ENCODE data around the gene HLA-DRA.
"Not testable (repeated sequence)": the region's sequence is repeated elsewhere in the genome, so short reads cannot be mapped to it uniquely, and the experiment has no call there.

The HLA-DRA gene

DNA sequence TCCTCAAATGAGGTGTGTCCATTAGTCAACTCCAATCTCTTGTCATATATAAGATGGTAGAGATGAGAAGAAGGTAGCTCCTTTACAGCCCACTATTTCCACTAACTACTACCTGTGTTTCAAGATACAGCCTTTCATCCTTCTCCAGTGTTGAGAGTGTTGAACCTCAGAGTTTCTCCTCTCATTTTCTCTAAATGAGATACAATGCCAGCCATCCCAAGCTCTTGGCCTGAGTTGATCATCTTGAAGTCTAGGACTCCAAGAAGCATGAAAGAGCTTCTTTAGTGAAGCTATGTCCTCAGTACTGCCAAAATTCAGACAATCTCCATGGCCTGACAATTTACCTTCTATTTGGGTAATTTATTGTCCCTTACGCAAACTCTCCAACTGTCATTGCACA lies 548 bp upstream of the HLA-DRA start:
- Histone ChIP-seq H3K9me3 (no peaks in the 10 kb centered on the region), H3K4me3 (no peak overlapping the region), H3K27me3 (ENCODE audit: low read depth) (0 out of 2 replicates have a peak, but pooled peaks cover 5% of the 10 kb centered on the region), H3K4me1 (no peaks in the 10 kb centered on the region), H3K36me3 (replicated peaks) (no peaks in the 10 kb centered on the region)
- in situ Hi-C loops (cut with MboI; ENCODE audit: low sequenced_read_pairs) = no loop called here
- DNase-seq (ENCODE audit: low spot score in 2 of 2) = no peak

- H3K27me3 ChIP-seq (ENCODE audit: low read depth) = 0 out of 2 replicates have a peak, but pooled peaks cover 3% of the 10 kb centered on the region
- no peaks in the 10 kb centered on the region for H3K4me1 ChIP-seq
- H3K4me3 ChIP-seq = no peak overlapping the region
- no peaks in the 10 kb centered on the region for H3K36me3 ChIP-seq (replicated peaks)
- in situ Hi-C loops (cut with MboI; ENCODE audit: low sequenced_read_pairs) = no loop called here
- no peaks in the 10 kb centered on the region for H3K9me3 ChIP-seq
- no peak for DNase-seq (ENCODE audit: low spot score in 2 of 2)
Measured at GRCh38 chr6:32442243-32442667, 2.6 kb downstream of the HLA-DRA start.

GRCh38 chr6:32442977-32443552 lies 3.4 kb downstream of the HLA-DRA start:
- DNase-seq (ENCODE audit: low spot score in 2 of 2) = no peak
- Histone ChIP-seq H3K27me3 (ENCODE audit: low read depth) (peaks cover 3% of the 10 kb centered on the region; the same call in 1 of the 2 replicates), H3K4me3 (no peak overlapping the region), H3K4me1 (no peaks in the 10 kb centered on the region), H3K9me3 (no peaks in the 10 kb centered on the region), H3K36me3 (replicated peaks) (no peaks in the 10 kb centered on the region)
- in situ Hi-C loops (cut with MboI; ENCODE audit: low sequenced_read_pairs) = no loop called here

- no peak for DNase-seq (ENCODE audit: low spot score in 2 of 2)
- in situ Hi-C loops (cut with MboI; ENCODE audit: low sequenced_read_pairs) = no loop called here
- H3K4me3 ChIP-seq = no peak overlapping the region
- no peaks in the 10 kb centered on the region for H3K9me3 ChIP-seq
- H3K36me3 ChIP-seq (replicated peaks) = no peaks in the 10 kb centered on the region
- H3K4me1 ChIP-seq = no peaks in the 10 kb centered on the region
- H3K27me3 ChIP-seq (ENCODE audit: low read depth) = no peaks in the 10 kb centered on the region; the same call in 1 of the 2 replicates
Measured at GRCh38 chr6:32444433-32444832, 4.7 kb downstream of the HLA-DRA start.

DNA sequence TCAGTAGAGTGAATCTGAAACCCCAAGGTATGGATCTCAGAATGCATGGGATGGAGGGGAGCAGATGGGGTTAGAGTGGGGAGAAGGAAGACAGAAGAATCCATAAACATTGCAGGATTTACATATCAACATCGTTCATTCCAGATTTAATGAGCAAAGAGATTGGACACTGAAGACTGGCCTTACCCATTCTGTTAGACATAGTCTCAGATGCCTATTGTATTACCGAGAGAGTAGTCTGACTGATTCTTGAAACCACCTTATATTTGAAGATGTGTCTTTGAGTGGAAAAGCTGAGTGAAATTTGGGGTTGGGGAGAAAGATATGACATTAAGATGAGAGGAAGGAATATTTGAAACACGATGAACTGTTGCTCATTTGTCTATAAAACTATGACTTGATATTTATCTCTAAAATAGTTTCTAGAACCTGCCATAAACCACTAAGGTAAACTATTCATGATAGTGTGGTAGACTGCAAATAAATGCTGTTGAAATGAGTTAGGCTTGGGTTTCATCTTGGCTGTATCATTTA lies 5.7 kb downstream of the HLA-DRA start:
- no peak for DNase-seq (ENCODE audit: low spot score in 2 of 2)
- Histone ChIP-seq H3K4me1 (no peaks in the 10 kb centered on the region), H3K9me3 (no peaks in the 10 kb centered on the region), H3K36me3 (replicated peaks) (no peaks in the 10 kb centered on the region), H3K4me3 (no peak overlapping the region), H3K27me3 (ENCODE audit: low read depth) (no peaks in the 10 kb centered on the region; the same call in 1 of the 2 replicates)
- in situ Hi-C loops (cut with MboI; ENCODE audit: low sequenced_read_pairs) = no loop called here

- no peaks in the 10 kb centered on the region for H3K9me3 ChIP-seq
- in situ Hi-C loops (cut with MboI; ENCODE audit: low sequenced_read_pairs) = no loop called here
- no peaks in the 10 kb centered on the region; the same call in 1 of the 2 replicates for H3K27me3 ChIP-seq (ENCODE audit: low read depth)
- DNase-seq (ENCODE audit: low spot score in 2 of 2) = no peak
- H3K36me3 ChIP-seq (replicated peaks) = no peaks in the 10 kb centered on the region
- H3K4me3 ChIP-seq = no peak overlapping the region
- no peaks in the 10 kb centered on the region for H3K4me1 ChIP-seq
Measured at GRCh38 chr6:32447932-32448331, 8.2 kb downstream of the HLA-DRA start.

DNA sequence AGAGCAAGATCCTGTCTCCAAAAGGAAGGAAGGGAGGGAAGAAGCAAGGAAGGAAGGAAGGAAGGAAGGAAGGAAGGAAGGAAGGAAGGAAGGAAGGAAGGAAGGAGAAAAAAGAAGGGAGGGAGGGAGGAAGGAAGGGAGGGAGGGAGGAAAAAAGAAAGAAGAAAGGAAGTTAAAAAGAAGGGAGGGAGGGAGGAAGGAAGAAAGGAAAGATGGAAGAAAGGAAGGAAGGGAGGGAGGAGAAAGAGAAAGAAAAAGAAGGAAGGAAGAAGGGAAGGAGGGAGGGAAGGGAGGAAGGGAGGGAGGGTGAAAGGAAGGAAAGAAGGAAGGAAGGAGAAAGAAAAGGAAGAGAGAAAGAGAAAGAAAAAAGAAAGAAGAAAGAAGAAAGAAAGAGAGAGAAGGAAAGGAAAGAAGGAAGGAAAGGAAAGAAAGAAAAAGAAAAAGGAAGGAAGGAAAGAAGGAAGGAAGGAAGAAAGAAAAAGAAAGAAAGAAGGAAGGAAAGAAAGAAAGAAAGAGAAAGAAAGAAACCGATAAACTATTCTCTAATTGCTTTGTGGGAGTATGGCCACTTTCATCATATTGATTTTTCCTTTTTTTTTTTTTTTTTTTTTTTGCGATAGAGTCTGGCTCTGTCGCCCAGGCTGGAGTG lies 9.5 kb downstream of the HLA-DRA start:
- DNase-seq (ENCODE audit: low spot score in 2 of 2) = no peak
- no peaks in the 10 kb centered on the region for H3K9me3 ChIP-seq
- H3K4me1 ChIP-seq = no peaks in the 10 kb centered on the region
- no peak overlapping the region for H3K4me3 ChIP-seq
- H3K36me3 ChIP-seq (replicated peaks) = no peaks in the 10 kb centered on the region
- H3K27me3 ChIP-seq (ENCODE audit: low read depth) = no peaks in the 10 kb centered on the region; the same call in 1 of the 2 replicates
- in situ Hi-C loops (cut with MboI; ENCODE audit: low sequenced_read_pairs) = no loop called here

GRCh38 chr6:32457054-32457453 lies 17.4 kb downstream of the HLA-DRA start:
- in situ Hi-C loops (cut with MboI; ENCODE audit: low sequenced_read_pairs) = no loop called here
- Histone ChIP-seq H3K27me3 (ENCODE audit: low read depth) (no peaks in the 10 kb centered on the region), H3K36me3 (replicated peaks) (no peaks in the 10 kb centered on the region), H3K9me3 (no peaks in the 10 kb centered on the region), H3K4me3 (no peak overlapping the region), H3K4me1 (no peaks in the 10 kb centered on the region)
- DNase-seq (ENCODE audit: low spot score in 2 of 2) = no peak

GRCh38 chr6:32459781-32460424 lies 20.2 kb downstream of the HLA-DRA start:
- 0 out of 2 replicates have a peak, but pooled peaks cover 3% of the 10 kb centered on the region for H3K27me3 ChIP-seq (ENCODE audit: low read depth)
- in situ Hi-C loops (cut with MboI; ENCODE audit: low sequenced_read_pairs) = no loop called here
- H3K36me3 ChIP-seq (replicated peaks) = no peaks in the 10 kb centered on the region
- H3K9me3 ChIP-seq = no peaks in the 10 kb centered on the region
- H3K4me3 ChIP-seq = no peak overlapping the region
- H3K4me1 ChIP-seq = no peaks in the 10 kb centered on the region
- DNase-seq (ENCODE audit: low spot score in 2 of 2) = no peak

- H3K9me3 ChIP-seq = no peaks in the 10 kb centered on the region
- DNase-seq (ENCODE audit: low spot score in 2 of 2) = no peak
- H3K4me1 ChIP-seq = no peaks in the 10 kb centered on the region
- in situ Hi-C loops (cut with MboI; ENCODE audit: low sequenced_read_pairs) = no loop called here
- no peaks in the 10 kb centered on the region for H3K36me3 ChIP-seq (replicated peaks)
- H3K4me3 ChIP-seq = no peak overlapping the region
- 0 out of 2 replicates have a peak, but pooled peaks cover 3% of the 10 kb centered on the region for H3K27me3 ChIP-seq (ENCODE audit: low read depth)
Measured at GRCh38 chr6:32460528-32460927, 20.8 kb downstream of the HLA-DRA start.

DNA sequence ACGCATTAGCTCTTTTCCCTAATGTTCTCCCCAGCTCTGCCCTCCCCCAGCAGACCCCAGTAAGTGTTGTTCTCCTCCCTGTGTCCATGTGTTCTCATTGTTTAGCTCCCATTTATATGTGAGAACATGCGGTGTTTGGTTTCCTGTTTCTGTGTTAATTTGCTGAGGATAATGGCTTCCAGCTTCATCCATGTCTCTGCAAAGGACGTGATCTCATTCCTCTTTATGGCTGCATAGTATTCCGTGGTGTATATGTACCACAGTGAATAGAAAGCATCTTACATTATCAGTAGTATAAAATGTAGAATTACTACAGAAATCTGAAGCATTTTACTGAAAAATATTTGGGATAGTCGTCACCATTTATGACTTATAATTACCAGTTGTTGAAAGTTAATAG lies 21.8 kb downstream of the HLA-DRA start:
- DNase-seq (ENCODE audit: low spot score in 2 of 2) = no peak
- Histone ChIP-seq H3K9me3 (no peaks in the 10 kb centered on the region), H3K36me3 (replicated peaks) (no peaks in the 10 kb centered on the region), H3K27me3 (ENCODE audit: low read depth) (0 out of 2 replicates have a peak, but pooled peaks cover 3% of the 10 kb centered on the region), H3K4me1 (no peaks in the 10 kb centered on the region), H3K4me3 (no peak overlapping the region)
- in situ Hi-C loops (cut with MboI; ENCODE audit: low sequenced_read_pairs) = no loop called here

GRCh38 chr6:32462609-32463008 lies 22.9 kb downstream of the HLA-DRA start:
- Histone ChIP-seq H3K9me3 (no peaks in the 10 kb centered on the region), H3K4me1 (no peaks in the 10 kb centered on the region), H3K4me3 (no peak overlapping the region), H3K36me3 (replicated peaks) (no peaks in the 10 kb centered on the region), H3K27me3 (ENCODE audit: low read depth) (0 out of 2 replicates have a peak, but pooled peaks cover 3% of the 10 kb centered on the region)
- DNase-seq (ENCODE audit: low spot score in 2 of 2) = peak in 1 of 2 experiments; percentile 4
- in situ Hi-C loops (cut with MboI; ENCODE audit: low sequenced_read_pairs) = no loop called here

DNA sequence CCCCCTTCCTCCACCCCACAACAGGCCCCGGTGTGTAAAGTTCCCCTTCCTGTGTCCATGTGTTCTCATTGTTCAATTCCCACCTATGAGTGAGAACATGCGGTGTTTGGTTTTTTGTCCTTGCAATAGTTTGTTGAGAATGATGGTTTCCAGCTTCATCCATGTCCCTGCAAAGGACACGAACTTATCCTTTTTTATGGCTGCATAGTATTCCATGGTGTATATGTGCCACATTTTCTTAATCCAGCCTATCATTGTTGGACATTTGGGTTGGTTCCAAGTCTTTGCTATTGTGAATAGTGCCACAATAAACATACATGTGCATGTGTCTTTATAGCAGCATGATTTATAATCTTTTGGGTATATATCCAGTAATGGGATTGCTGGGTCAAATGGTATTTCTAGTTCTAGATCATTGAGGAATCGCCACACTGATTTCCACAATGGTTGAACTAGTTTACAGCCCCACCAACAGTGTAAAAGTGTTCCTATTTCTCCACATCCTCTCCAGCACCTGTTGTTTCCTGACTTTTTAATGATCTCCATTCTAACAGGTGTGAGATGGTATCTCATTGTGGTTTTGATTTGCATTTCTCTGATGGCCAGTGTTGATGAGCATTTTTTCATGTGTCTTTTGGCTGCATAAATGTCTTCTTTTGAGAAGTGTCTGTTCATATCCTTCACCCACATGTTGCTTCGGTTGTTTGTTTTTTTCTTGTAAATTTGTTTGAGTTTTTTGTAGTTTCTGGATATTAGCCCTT lies 28.2 kb downstream of the HLA-DRA start:
- H3K27me3 ChIP-seq (ENCODE audit: low read depth); H3K9me3 ChIP-seq; in situ Hi-C loops (cut with MboI; ENCODE audit: low sequenced_read_pairs); H3K4me1 ChIP-seq; H3K36me3 ChIP-seq (replicated peaks); DNase-seq (ENCODE audit: low spot score in 2 of 2); H3K4me3 ChIP-seq: not testable (repeated sequence)

Measured in HAP-1 (cell line).